22Rv1 (cell line): ENCODE measurements around the gene FBXO7.

Experiments used
- H3K27ac ChIP-seq: fragments of 450-650 bp; 2 replicates; pipeline ENCODE4 v1.5.1; 2017
- ZFX ChIP-seq: fragments of 450-650 bp; IDR thresholded peaks from 2 replicates; pipeline ENCODE4 v1.6.1; 2017; ENCODE audit warnings: antibody characterized with exemption, borderline replicate concordance
- TF ChIP-seq, protein P1 (sequence below): fragments of 450-650 bp; IDR thresholded peaks from 2 replicates; pipeline ENCODE4 v1.5.1; 2017; ENCODE audit warnings: mild to moderate bottlenecking

FBXO7 gene

DNA sequence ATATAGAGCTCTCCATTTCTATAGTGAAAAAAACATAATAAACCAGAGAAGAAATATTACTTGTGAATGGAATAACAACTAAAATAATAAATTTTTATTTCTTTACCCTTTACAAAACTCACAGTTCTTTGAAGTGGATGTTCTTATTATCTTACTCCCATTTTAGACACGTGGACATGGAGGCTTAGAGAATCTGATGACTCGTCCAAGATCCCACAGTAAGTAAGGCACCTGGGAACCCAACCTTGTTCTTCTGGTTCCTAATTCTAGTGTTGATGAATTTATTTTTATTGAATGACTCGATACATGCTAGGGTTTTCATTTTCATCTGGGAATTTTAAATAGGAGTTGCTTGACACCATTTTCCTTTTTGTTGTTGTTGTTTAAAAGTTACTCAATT, 12.2 kb upstream of the FBXO7 start:
- no peak overlapping the region for H3K27ac ChIP-seq
- TF ChIP-seq, protein P1, sequence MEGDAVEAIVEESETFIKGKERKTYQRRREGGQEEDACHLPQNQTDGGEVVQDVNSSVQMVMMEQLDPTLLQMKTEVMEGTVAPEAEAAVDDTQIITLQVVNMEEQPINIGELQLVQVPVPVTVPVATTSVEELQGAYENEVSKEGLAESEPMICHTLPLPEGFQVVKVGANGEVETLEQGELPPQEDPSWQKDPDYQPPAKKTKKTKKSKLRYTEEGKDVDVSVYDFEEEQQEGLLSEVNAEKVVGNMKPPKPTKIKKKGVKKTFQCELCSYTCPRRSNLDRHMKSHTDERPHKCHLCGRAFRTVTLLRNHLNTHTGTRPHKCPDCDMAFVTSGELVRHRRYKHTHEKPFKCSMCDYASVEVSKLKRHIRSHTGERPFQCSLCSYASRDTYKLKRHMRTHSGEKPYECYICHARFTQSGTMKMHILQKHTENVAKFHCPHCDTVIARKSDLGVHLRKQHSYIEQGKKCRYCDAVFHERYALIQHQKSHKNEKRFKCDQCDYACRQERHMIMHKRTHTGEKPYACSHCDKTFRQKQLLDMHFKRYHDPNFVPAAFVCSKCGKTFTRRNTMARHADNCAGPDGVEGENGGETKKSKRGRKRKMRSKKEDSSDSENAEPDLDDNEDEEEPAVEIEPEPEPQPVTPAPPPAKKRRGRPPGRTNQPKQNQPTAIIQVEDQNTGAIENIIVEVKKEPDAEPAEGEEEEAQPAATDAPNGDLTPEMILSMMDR = no peak
- TF ChIP-seq ZFX = no peak

DNA sequence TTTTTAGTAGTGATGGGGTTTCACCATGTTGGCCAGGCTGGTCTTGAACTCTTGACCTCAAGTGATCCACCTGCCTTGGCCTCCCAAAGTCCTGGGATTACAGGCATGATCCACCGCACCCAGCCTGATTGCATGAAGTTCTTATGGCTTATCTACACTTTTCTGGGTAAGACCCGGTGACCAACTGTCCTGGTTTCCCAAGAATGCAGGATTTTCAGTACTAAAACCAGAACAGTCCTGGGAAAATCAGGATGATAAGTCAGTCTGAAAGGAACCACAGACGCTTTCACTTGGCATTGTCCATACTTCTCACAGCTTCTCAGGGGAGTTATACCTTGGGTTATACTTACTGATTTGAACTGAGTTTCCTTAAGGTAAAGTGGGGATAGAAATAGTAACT, 8.9 kb upstream of the FBXO7 start:
- no peak overlapping the region for H3K27ac ChIP-seq
- TF ChIP-seq, protein P1 = no peak
- no peak for TF ChIP-seq ZFX

DNA sequence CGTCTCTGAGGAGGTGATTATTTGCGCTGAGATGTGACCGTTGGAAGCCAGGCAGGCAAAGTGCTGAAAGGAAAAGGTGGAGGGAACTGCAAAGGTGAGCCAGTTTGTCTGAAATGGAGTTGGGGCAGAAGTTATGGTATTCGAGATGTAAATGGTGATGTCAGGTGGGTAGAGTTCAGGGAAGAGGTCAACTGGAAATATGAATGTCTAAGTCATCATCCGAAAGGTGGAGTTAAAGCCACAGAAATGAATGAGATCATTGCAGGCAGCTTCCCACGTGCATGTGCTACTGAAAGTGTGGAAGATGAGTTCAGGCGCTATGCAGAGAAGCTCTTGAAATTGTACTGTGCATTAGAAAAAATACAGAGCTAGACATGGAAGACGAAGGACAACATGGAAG, 8.1 kb upstream of the FBXO7 start:
- no peak overlapping the region for H3K27ac ChIP-seq
- no peak for TF ChIP-seq ZFX
- TF ChIP-seq, protein P1 = no peak

DNA sequence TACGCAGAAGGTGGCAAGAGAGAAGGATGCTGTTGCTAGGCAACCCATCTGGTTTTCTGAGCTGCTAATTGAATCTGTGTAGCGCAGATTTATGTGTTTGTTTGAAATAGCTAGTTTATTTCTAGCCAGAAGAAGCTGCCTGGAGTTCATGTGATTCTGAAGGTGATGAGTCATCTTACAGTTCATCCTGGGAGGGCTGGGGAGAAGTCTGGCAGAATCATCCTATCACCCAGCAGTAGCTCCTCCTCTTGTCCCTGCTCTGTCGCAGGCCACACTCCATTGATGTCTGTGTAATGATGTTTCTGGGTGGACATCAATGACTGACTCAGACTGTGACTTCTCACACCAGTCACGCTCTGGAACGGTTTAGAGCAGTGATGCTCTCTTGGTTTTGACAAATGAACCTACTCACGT, 4.8 kb upstream of the FBXO7 start:
- no peak overlapping the region for H3K27ac ChIP-seq
- no peak for TF ChIP-seq ZFX
- TF ChIP-seq, protein P1 = no peak

DNA sequence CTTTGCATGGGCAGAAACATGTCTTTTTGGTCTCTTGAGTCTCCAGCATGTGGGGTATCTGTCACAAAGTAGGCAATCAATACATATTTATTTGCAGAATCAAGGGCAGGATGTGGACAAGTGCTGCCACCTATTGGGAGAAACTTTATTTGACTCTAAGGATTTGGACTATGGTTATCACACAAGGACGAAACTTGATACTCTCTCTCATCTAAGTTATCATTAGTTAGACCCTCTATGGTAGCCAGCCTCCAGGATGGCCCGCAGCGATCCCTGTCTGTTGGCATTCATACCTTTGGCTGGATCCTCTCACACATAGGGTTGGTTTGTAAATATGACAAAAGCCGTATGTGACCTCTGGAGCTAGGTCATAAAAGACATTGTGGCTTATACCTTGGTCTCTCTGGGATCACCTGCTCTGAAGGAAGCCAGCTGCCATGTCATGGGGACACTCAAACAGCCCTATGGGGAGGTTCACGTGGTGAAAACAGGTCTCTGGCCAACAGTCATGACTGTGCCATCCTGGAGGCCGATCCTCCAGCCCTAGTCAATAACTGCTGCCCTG, 1.1 kb upstream of the FBXO7 start:
- TF ChIP-seq, protein P1 = peak; percentile 78
- no peak for TF ChIP-seq ZFX
- peak overlapping the region; percentile 90; the same call in 1 of the 2 replicates for H3K27ac ChIP-seq

DNA sequence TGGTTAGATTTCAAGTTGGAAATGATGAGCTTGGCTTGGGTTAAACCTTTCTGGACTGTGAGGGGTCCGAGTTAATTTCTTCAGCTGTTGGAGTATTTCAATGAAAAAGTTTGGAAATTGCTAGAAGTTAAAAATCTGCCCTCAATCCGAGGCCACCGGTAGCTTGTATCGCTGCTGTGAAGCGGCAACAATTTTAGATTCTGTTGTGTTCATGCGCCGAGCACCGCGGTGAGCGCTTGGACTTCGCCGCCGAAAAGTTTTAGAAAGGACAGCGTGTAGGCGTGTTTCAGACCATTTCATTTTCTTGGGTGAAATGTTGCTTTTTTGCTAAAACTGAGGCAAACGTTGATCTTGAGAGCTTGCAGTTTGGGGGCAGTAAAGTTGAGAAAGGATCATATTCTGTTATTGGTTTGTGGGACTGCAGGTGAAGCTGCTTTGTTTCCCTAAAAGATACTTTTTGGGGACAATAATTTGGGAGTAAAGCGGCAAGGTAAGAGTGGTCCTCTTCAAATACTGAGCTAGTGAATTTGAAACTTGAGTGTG, 928 bp downstream of the FBXO7 start:
- peak overlapping the region; percentile 90 for H3K27ac ChIP-seq
- no peak for TF ChIP-seq ZFX

DNA sequence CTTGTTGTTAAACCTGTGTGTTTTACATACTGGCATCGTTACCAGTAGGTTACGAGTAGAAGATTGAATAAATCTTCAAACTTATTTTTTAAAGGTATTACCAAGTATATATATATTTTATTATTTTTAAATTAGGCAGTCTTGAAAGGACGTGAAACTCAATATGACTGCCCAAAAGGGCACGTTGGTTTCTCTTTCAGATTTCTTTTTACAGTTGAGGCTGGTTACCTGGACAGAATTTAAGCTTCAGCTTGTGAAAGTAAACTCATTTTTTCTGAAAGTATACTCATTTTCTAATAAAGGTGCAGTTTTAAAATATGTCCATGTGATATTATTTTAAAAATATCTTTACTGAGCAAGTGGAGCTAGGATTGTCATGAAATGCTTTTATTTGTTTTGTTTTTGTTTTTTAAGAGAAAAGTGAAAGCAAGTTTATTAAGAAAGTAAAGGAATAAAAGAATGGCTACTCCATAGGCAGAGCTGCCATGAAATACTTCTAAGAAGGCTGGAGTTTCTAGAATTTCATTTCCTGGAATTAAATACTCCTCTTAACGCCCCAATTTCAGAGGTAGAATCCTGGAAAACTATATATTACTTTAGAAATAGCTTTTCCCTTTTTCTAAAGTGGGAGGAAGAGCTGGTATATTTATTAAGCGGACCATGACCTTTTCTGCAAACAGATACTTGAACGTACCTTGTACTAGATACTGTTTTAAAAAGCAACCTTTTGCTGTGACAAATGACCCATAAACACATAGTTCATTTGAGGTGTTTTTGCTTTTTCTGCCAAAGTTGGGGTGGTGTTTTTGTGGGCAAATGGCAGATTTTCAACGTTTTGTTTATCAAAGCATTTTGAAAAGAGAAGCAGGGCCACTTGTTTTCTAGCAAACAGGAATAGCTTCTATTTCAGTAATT, 1.9 kb downstream of the FBXO7 start:
- H3K27ac ChIP-seq = peak overlapping the region; percentile 90; the same call in 1 of the 2 replicates
- TF ChIP-seq, protein P1 = no peak
- TF ChIP-seq ZFX = no peak
